Osteocyte (in vitro differentiated cells): ENCODE results near the gene PRKN. TPM values are rescaled to one million over a fixed set of nuclear protein-coding genes. Genes with fewer than 3 reads are reported as not detected.
A peak's percentile ranks its signal among the peaks of the same experiment; 100 is the strongest.

Experiments used
- DNase-seq: peaks from one replicate; pipeline ENCODE4 v3.0.0; 2021; ENCODE audit warnings: mixed read lengths; ENCODE audit not compliant: unreplicated experiment; ENCODE audit errors: extremely low spot score
- H3K27ac Mint-ChIP-seq: one replicate; pipeline ENCODE4 v1.8.0; 2021; ENCODE audit warnings: mild to moderate bottlenecking, mixed read lengths; ENCODE audit not compliant: unreplicated experiment
- H3K27me3 Mint-ChIP-seq: one replicate; pipeline ENCODE4 v1.8.0; 2021; ENCODE audit warnings: mixed read lengths; ENCODE audit not compliant: unreplicated experiment
- H3K36me3 Mint-ChIP-seq: one replicate; pipeline ENCODE4 v1.8.0; 2021; ENCODE audit warnings: mixed read lengths; ENCODE audit not compliant: unreplicated experiment
- H3K4me1 Mint-ChIP-seq: one replicate; pipeline ENCODE4 v1.8.0; 2021; ENCODE audit warnings: mixed read lengths; ENCODE audit not compliant: unreplicated experiment
- H3K4me3 Mint-ChIP-seq: one replicate; pipeline ENCODE4 v1.8.0; 2021; ENCODE audit warnings: mild to moderate bottlenecking, moderate library complexity, mixed read lengths; ENCODE audit not compliant: unreplicated experiment
- H3K9me3 Mint-ChIP-seq: one replicate; pipeline ENCODE4 v1.8.0; 2021; ENCODE audit warnings: mixed read lengths; ENCODE audit not compliant: unreplicated experiment
- CTCF ChIP-seq: fragments of 200-600 bp; sonication (generic); IDR thresholded peaks from 2 replicates; pipeline ENCODE4 v1.5.0; 2021; ENCODE audit warnings: antibody characterized with exemption, mild to moderate bottlenecking, moderate library complexity
- total RNA-seq: library from RNA; stranded (reverse); gene quantifications from 2 replicates; pipeline ENCODE4 v1.2.1, GENCODE V29; 2021

The PRKN gene
- total RNA-seq, 1 donor from 2014 or later: 13.4 TPM

GRCh38 chr6:161608771-161609170, 1118.8 kb downstream of the PRKN start:
- no peak for TF ChIP-seq CTCF
- Mint-ChIP-seq H3K27ac (no peak overlapping the region), H3K27me3 (no peaks in the 10 kb centered on the region), H3K4me3 (no peak overlapping the region), H3K9me3 (peaks cover 19% of the 10 kb centered on the region), H3K4me1 (peaks cover 8% of the 10 kb centered on the region), H3K36me3 (peaks cover 12% of the 10 kb centered on the region)
- no peak for DNase-seq

GRCh38 chr6:161607696-161608297, 1119.8 kb downstream of the PRKN start:
- no peak for TF ChIP-seq CTCF
- DNase-seq: no peak
- Mint-ChIP-seq H3K4me3 (no peak overlapping the region), H3K27me3 (no peaks in the 10 kb centered on the region), H3K4me1 (peaks cover 14% of the 10 kb centered on the region), H3K36me3 (peaks cover 5% of the 10 kb centered on the region), H3K27ac (no peak overlapping the region), H3K9me3 (peaks cover 20% of the 10 kb centered on the region)

- peaks cover 10% of the 10 kb centered on the region for H3K9me3 Mint-ChIP-seq
- no peak for TF ChIP-seq CTCF
- peaks cover 28% of the 10 kb centered on the region for H3K4me1 Mint-ChIP-seq
- no peak overlapping the region for H3K4me3 Mint-ChIP-seq
- DNase-seq: no peak
- H3K27ac Mint-ChIP-seq: peak overlapping the region; percentile 52
- H3K27me3 Mint-ChIP-seq: no peaks in the 10 kb centered on the region
- H3K36me3 Mint-ChIP-seq: no peaks in the 10 kb centered on the region
Observed at GRCh38 chr6:161602359-161602758, 1125.2 kb downstream of the PRKN start.

GRCh38 chr6:161598896-161599295, 1128.7 kb downstream of the PRKN start:
- Mint-ChIP-seq H3K36me3 (peaks cover 2% of the 10 kb centered on the region), H3K4me1 (peaks cover 29% of the 10 kb centered on the region), H3K9me3 (peaks cover 13% of the 10 kb centered on the region), H3K4me3 (no peak overlapping the region), H3K27ac (no peak overlapping the region), H3K27me3 (no peaks in the 10 kb centered on the region)
- no peak for DNase-seq
- TF ChIP-seq CTCF: no peak

GRCh38 chr6:161596807-161597520, 1130.6 kb downstream of the PRKN start:
- no peak for DNase-seq
- peaks cover 7% of the 10 kb centered on the region for H3K9me3 Mint-ChIP-seq
- peaks cover 18% of the 10 kb centered on the region for H3K4me1 Mint-ChIP-seq
- no peak for TF ChIP-seq CTCF
- H3K27me3 Mint-ChIP-seq: no peaks in the 10 kb centered on the region
- H3K27ac Mint-ChIP-seq: no peak overlapping the region
- no peak overlapping the region for H3K4me3 Mint-ChIP-seq
- H3K36me3 Mint-ChIP-seq: peaks cover 2% of the 10 kb centered on the region
